ENCODE results near the gene PLEKHA7. TPM values are rescaled to one million over a fixed set of nuclear protein-coding genes. Genes with fewer than 3 reads are reported as not detected.

The PLEKHA7 gene
- total and polyA plus RNA-seq, 8 donors = 12.8 to 82.3 (median 46.6) TPM

GRCh38 chr11:16933756-16934603 lies 80.2 kb downstream of the PLEKHA7 start:
- TF ChIP-seq POLR2AphosphoS5 (IDR thresholded peaks at IDR 0.05) = no peak
- TF ChIP-seq CTCF (IDR thresholded peaks at IDR 0.05) = no peak
- TF ChIP-seq POLR2A (IDR thresholded peaks at IDR 0.05) = no peak
- TF ChIP-seq EP300 (IDR thresholded peaks at IDR 0.05) = no peak
- no peaks in the 10 kb centered on the region for H3K27me3 ChIP-seq
- H3K4me1 ChIP-seq = peaks cover 0 to 46% (median 32%) of the 10 kb centered on the region in 4 donors
- intact Hi-C loops (cut with DNase I; ENCODE audit: low total_unique reads) = no loop called here
- H3K9me3 ChIP-seq = no peaks in the 10 kb centered on the region
- H3K27ac ChIP-seq = peak overlapping the region in 2 of 5 donors; percentile 2 to 55
- H3K36me3 ChIP-seq = no peaks in the 10 kb centered on the region
- 47 to 69% (median 58%) methylated on average over 8 of the region's 8 CpGs for WGBS, 5 donors
- no peak for DNase-seq
- H3K4me3 ChIP-seq = no peak overlapping the region

GRCh38 chr11:16933291-16933690 lies 80.9 kb downstream of the PLEKHA7 start:
- DNase-seq = no peak
- H3K4me1 ChIP-seq = peaks cover 0 to 46% (median 32%) of the 10 kb centered on the region in 4 donors
- peak overlapping the region in 2 of 5 donors; percentile 2 to 55 for H3K27ac ChIP-seq
- H3K4me3 ChIP-seq = no peak overlapping the region
- no peaks in the 10 kb centered on the region for H3K27me3 ChIP-seq
- TF ChIP-seq EP300 (IDR thresholded peaks at IDR 0.05) (no peak), POLR2A (IDR thresholded peaks at IDR 0.05) (no peak), CTCF (IDR thresholded peaks at IDR 0.05) (no peak)
- intact Hi-C loops (cut with DNase I; ENCODE audit: low total_unique reads) = no loop called here
- no peaks in the 10 kb centered on the region for H3K36me3 ChIP-seq
- 16 to 47% (median 23%) methylated on average over 1 of the region's 1 CpG for WGBS, 5 donors
- H3K9me3 ChIP-seq = no peaks in the 10 kb centered on the region

GRCh38 chr11:16928044-16928443 lies 86.2 kb downstream of the PLEKHA7 start:
- 94 to 96% (median 96%) methylated on average over 4 of the region's 4 CpGs for WGBS, 5 donors
- H3K27ac ChIP-seq = no peak overlapping the region
- TF ChIP-seq POLR2A (IDR thresholded peaks at IDR 0.05) (no peak), CTCF (IDR thresholded peaks at IDR 0.05) (no peak), POLR2AphosphoS5 (IDR thresholded peaks at IDR 0.05) (no peak), EP300 (IDR thresholded peaks at IDR 0.05) (no peak)
- intact Hi-C loops (cut with DNase I; ENCODE audit: low total_unique reads) = no loop called here
- no peaks in the 10 kb centered on the region for H3K9me3 ChIP-seq
- no peak overlapping the region for H3K4me3 ChIP-seq
- H3K27me3 ChIP-seq = peaks cover 0 to 31% (median 14%) of the 10 kb centered on the region in 3 donors
- no peak for DNase-seq
- peaks cover 27 to 46% (median 35%) of the 10 kb centered on the region in 4 donors for H3K4me1 ChIP-seq
- no peaks in the 10 kb centered on the region for H3K36me3 ChIP-seq

- H3K4me3 ChIP-seq = no peak overlapping the region
- whole genome bisulfite sequencing, 5 donors = 82 to 87% (median 85%) methylated on average over 9 of the region's 9 CpGs
- H3K27me3 ChIP-seq = peaks cover 0 to 31% (median 14%) of the 10 kb centered on the region in 3 donors
- H3K36me3 ChIP-seq = no peaks in the 10 kb centered on the region
- no peak overlapping the region for H3K27ac ChIP-seq
- no peak for DNase-seq
- intact Hi-C loops (cut with DNase I; ENCODE audit: low total_unique reads) = no loop called here
- TF ChIP-seq EP300 (IDR thresholded peaks at IDR 0.05) (no peak), POLR2A (IDR thresholded peaks at IDR 0.05) (no peak), CTCF (IDR thresholded peaks at IDR 0.05) (no peak), POLR2AphosphoS5 (IDR thresholded peaks at IDR 0.05) (no peak)
- H3K4me1 ChIP-seq = peaks cover 27 to 49% (median 36%) of the 10 kb centered on the region in 4 donors
- no peaks in the 10 kb centered on the region for H3K9me3 ChIP-seq
Observed at GRCh38 chr11:16926883-16927626, 87.2 kb downstream of the PLEKHA7 start.
